Neuronal stem cell (in vitro differentiated cells): Measurements from ENCODE around the gene KLHL12.

Experiments used
- DNase-seq: peaks from one replicate; pipeline ENCODE4 v3.0.0-alpha.2; 2013; ENCODE audit warnings: low spot score
- H2AFZ ChIP-seq: one replicate; pipeline ENCODE4 v1.6.1; 2013; ENCODE audit warnings: mild to moderate bottlenecking, low read length, inconsistent platforms
- H2AK5ac ChIP-seq: 2 replicates; pipeline ENCODE4 v1.6.1; 2013; ENCODE audit warnings: low read depth, mild to moderate bottlenecking, inconsistent platforms, low read length, moderate library complexity, mixed read lengths
- H2BK120ac ChIP-seq: 2 replicates; pipeline ENCODE4 v1.6.1; 2013; ENCODE audit warnings: low read depth, mild to moderate bottlenecking, inconsistent platforms, low read length, moderate library complexity, mixed read lengths
- H2BK12ac ChIP-seq: one replicate; pipeline ENCODE4 v1.6.1; 2013; ENCODE audit warnings: low read length, inconsistent platforms
- H2BK15ac ChIP-seq: 2 replicates; pipeline ENCODE4 v1.6.1; 2013; ENCODE audit warnings: mild to moderate bottlenecking, low read length, inconsistent platforms, mixed read lengths
- H2BK5ac ChIP-seq: one replicate; pipeline ENCODE4 v1.6.1; 2013; ENCODE audit warnings: inconsistent platforms, mild to moderate bottlenecking, low read length, moderate library complexity
- H3K14ac ChIP-seq: one replicate; pipeline ENCODE4 v1.6.1; 2013; ENCODE audit warnings: low read length, inconsistent platforms
- H3K18ac ChIP-seq: 2 replicates; pipeline ENCODE4 v1.6.1; 2013; ENCODE audit warnings: low read length, inconsistent platforms
- H3K23ac ChIP-seq: 2 replicates; pipeline ENCODE4 v1.6.1; 2013; ENCODE audit warnings: low read depth, mild to moderate bottlenecking, mixed read lengths, low read length, inconsistent platforms; ENCODE audit not compliant: poor library complexity
- H3K27ac ChIP-seq: replicated peaks from 3 replicates; pipeline ENCODE4 v1.5.1; 2013; ENCODE audit warnings: low read length, inconsistent platforms
- H3K27me3 ChIP-seq, 3 experiments: 2 replicates each; pipeline ENCODE4 v1.6.1; 2013; ENCODE audit warnings: low read length in 3 of 3, mild to moderate bottlenecking in 2 of 3, inconsistent platforms in 1 of 3, low read depth in 1 of 3, mixed read lengths in 1 of 3, moderate library complexity in 1 of 3; ENCODE audit not compliant: control insufficient read depth in 3 of 3, insufficient read depth in 3 of 3
- H3K36me3 ChIP-seq, 2 donors: replicated peaks in 1 of 2; 2 replicates each; pipeline ENCODE4 v1.6.1; 2013; ENCODE audit warnings: low read length in 2 of 2; ENCODE audit not compliant: control insufficient read depth in 2 of 2, insufficient read depth in 2 of 2
- H3K4ac ChIP-seq: 2 replicates; pipeline ENCODE4 v1.6.1; 2013; ENCODE audit warnings: inconsistent platforms, mild to moderate bottlenecking, low read length, moderate library complexity
- H3K4me1 ChIP-seq, 2 donors: 1 replicate in 1 of 2; 2 replicates in 1 of 2; pipeline ENCODE4 v1.6.1; 2013; ENCODE audit warnings: low read length in 2 of 2, low read depth in 1 of 2; ENCODE audit not compliant: control insufficient read depth in 2 of 2, insufficient read depth in 1 of 2
- H3K4me2 ChIP-seq: one replicate; pipeline ENCODE4 v1.6.1; 2013; ENCODE audit warnings: mild to moderate bottlenecking, low read length, inconsistent platforms; ENCODE audit not compliant: insufficient read depth, poor library complexity, severe bottlenecking
- H3K4me3 ChIP-seq, 2 donors: 2 replicates each; pipeline ENCODE4 v1.5.1; 2013; ENCODE audit warnings: low read length in 2 of 2, mild to moderate bottlenecking in 2 of 2, inconsistent platforms in 1 of 2, moderate library complexity in 1 of 2
- H3K79me1 ChIP-seq: one replicate; pipeline ENCODE4 v1.6.1; 2013; ENCODE audit warnings: low read depth, mild to moderate bottlenecking, inconsistent platforms, low read length, moderate library complexity
- H3K9ac ChIP-seq: one replicate; pipeline ENCODE4 v1.6.1; 2013; ENCODE audit warnings: mild to moderate bottlenecking, low read depth, low read length, inconsistent platforms; ENCODE audit not compliant: poor library complexity
- H3K9me3 ChIP-seq, 2 donors: replicated peaks in 1 of 2; 2 replicates each; pipeline versions ENCODE3 to v1.6.1; 2013; ENCODE audit warnings: low read length in 2 of 2, mild to moderate bottlenecking in 2 of 2, inconsistent platforms in 1 of 2, low read depth in 1 of 2, mixed read lengths in 1 of 2, moderate library complexity in 1 of 2; ENCODE audit not compliant: control insufficient read depth in 2 of 2, insufficient read depth in 1 of 2
- H4K8ac ChIP-seq: one replicate; pipeline ENCODE4 v1.6.1; 2013; ENCODE audit warnings: low read depth, mild to moderate bottlenecking, inconsistent platforms, low read length, moderate library complexity
- H4K91ac ChIP-seq: one replicate; pipeline ENCODE4 v1.6.1; 2013; ENCODE audit warnings: low read length, low read depth, mild to moderate bottlenecking, inconsistent platforms; ENCODE audit not compliant: poor library complexity
- WGBS, 2 donors: extraction: QIAGEN DNeasy Blood & Tissue Kit; methylation state at CpG; one replicate each; pipeline ENCODE4 v1.1.7; 2013; ENCODE audit warnings: missing lambda C conversion rate in 2 of 2, mixed read lengths in 1 of 2; ENCODE audit not compliant: insufficient read length in 2 of 2, insufficient replicate concordance in 1 of 2; ENCODE audit errors: extremely low coverage in 2 of 2; 5-methylcytosine and 5-hydroxymethylcytosine counted together

Gene KLHL12

DNA sequence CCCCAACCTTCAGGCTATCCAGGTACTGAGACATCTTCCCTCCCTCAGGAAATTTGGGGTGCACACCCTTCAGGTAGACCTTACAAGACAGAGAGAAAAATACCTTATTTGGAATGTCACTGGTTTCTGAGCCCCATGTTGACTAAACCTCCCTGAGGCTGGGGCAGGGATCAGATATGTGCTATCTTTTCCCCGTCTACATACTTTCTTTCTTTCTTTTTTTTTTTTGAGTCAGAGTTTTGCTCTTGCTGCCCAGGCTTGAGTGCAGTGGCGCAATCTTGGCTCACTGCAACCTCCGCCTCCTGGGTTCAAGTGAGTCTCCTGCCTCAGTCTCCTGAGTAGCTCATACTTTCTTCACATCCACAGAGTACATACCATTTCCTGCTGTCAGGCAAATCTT lies 38.4 kb upstream of the KLHL12 start:
- Histone ChIP-seq H2BK120ac (no peak overlapping the region), H3K4ac (no peak overlapping the region), H3K4me2 (no peak overlapping the region), H3K4me1 (peaks cover 7 to 8% of the 10 kb centered on the region in 2 donors), H3K4me3 (no peak overlapping the region), H4K8ac (no peak overlapping the region), H2AFZ (no peak overlapping the region), H4K91ac (no peak overlapping the region), H2AK5ac (no peak overlapping the region), H3K23ac (no peak overlapping the region), H3K9me3 (no peaks in the 10 kb centered on the region), H2BK5ac (no peak overlapping the region), H3K27ac (no peak overlapping the region), H3K36me3 (peaks cover 8 to 9% of the 10 kb centered on the region in 2 donors), H2BK12ac (no peak overlapping the region), H3K9ac (no peak overlapping the region), H3K14ac (no peak overlapping the region), H2BK15ac (no peak overlapping the region), H3K18ac (no peak overlapping the region), H3K27me3 (no peaks in the 10 kb centered on the region), H3K79me1 (peaks cover 5% of the 10 kb centered on the region)
- no peak for DNase-seq
- WGBS, 2 donors, result no CpG with 5 or more reads among the region's 3 CpGs

DNA sequence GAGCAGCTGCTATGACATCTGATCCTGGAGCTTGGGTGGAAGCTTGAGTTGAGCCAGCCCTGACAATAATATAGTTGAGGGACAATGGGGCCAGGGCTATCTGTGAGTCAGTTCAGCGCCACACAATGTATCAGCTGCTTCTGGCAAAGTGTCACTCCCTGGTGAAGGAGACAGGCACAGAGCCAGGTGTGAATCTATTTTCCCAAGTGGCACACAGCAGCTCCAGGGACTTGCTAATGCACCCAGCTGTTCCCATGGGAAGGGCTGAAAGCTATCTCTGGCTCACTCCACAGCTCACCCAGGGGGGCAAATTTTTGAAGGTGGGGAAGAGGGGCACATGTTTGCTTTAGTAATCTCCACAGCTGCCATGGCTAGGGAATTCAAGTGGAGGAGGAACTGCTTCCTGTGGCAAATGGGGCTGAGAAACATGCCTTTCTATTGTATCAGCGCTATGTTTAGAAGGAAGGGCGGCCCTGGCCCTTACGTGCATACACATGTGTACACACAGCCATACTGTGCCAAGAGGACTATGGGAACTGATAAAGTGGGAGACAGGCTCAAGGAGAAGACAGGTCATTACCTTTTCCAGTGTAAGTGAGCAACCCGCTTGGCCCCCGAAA lies 37.9 kb upstream of the KLHL12 start:
- Histone ChIP-seq H4K91ac (no peak overlapping the region), H2BK15ac (no peak overlapping the region), H3K27me3 (no peaks in the 10 kb centered on the region), H3K18ac (no peak overlapping the region), H3K9ac (no peak overlapping the region), H3K27ac (no peak overlapping the region), H4K8ac (no peak overlapping the region), H3K79me1 (peaks cover 5% of the 10 kb centered on the region), H3K4ac (no peak overlapping the region), H3K23ac (no peak overlapping the region), H2BK12ac (no peak overlapping the region), H3K36me3 (peaks cover 8 to 9% of the 10 kb centered on the region in 2 donors), H3K9me3 (no peaks in the 10 kb centered on the region), H3K4me3 (no peak overlapping the region), H2AK5ac (no peak overlapping the region), H3K14ac (no peak overlapping the region), H3K4me1 (peaks cover 7 to 8% of the 10 kb centered on the region in 2 donors), H2BK5ac (no peak overlapping the region), H2AFZ (no peak overlapping the region), H3K4me2 (no peak overlapping the region), H2BK120ac (no peak overlapping the region)
- no CpG with 5 or more reads among the region's 6 CpGs for WGBS, 2 donors
- no peak for DNase-seq

DNA sequence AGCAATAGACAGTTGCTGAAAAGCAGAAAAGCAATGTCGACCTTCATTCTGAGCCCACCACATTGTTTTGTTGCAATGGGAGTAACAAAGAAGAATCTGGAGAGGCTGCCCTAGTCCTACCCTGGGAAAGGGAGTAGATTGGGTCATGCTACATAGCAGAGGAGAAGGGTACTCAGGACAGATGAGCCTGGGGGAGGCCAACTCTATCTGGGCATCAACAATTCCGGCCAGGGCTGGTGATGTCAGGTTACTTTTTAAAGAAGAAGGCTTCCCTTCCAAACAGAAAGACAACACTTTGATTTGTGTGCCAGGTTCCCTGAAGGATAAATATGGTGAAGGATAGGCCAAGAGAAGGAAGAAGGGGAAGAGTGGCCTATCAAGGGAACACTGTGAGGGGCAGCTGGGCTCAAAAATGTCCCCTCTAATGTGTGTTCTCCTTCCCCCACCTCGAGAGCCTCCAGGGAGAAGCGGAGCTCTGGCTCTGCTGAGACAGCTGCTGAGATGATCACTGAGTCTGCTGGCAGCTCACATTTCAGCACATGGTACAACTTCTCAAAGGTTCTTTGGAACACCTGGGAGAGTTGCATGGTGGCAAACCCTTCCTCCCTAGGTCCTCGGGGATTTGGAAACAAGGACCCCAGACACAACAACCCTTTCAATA lies 34.3 kb upstream of the KLHL12 start:
- Histone ChIP-seq H4K8ac (no peak overlapping the region), H3K18ac (no peak overlapping the region), H3K36me3 (peaks cover 8 to 10% of the 10 kb centered on the region in 2 donors), H3K4me3 (no peak overlapping the region), H2AK5ac (no peak overlapping the region), H3K4me2 (no peak overlapping the region), H3K9me3 (no peaks in the 10 kb centered on the region), H3K79me1 (peaks cover 8% of the 10 kb centered on the region), H3K27me3 (no peaks in the 10 kb centered on the region), H3K14ac (no peak overlapping the region), H3K27ac (no peak overlapping the region), H3K9ac (no peak overlapping the region), H2BK5ac (no peak overlapping the region), H2BK120ac (no peak overlapping the region), H3K4me1 (peaks cover 6 to 7% of the 10 kb centered on the region in 2 donors), H2BK15ac (no peak overlapping the region), H2BK12ac (no peak overlapping the region), H3K23ac (no peak overlapping the region), H3K4ac (no peak overlapping the region), H4K91ac (no peak overlapping the region), H2AFZ (no peak overlapping the region)
- WGBS, 2 donors, result no CpG with 5 or more reads among the region's 5 CpGs
- DNase-seq, result no peak

DNA sequence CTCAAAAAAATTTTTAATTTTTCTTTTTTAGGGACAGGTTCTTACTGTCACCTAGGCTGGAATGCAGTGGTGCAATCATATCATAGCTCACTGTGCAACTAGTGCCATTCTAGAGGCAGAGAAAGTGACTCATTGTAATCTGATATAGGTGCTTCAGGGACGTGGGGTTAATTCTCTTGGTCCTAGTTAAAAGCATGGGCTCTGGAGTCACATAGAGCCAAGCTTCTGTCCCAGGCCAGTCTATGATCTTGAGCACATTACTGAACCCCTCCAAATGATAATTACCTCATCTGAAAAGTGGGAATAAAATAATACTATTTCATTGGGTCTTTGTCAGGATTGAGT lies 32.2 kb upstream of the KLHL12 start:
- H2AFZ ChIP-seq, result no peak overlapping the region
- H3K4ac ChIP-seq, result no peak overlapping the region
- no peak overlapping the region for H2BK5ac ChIP-seq
- H3K36me3 ChIP-seq, result peaks cover 6 to 17% of the 10 kb centered on the region in 2 donors
- H3K23ac ChIP-seq, result no peak overlapping the region
- no peaks in the 10 kb centered on the region for H3K27me3 ChIP-seq
- no peak overlapping the region for H3K14ac ChIP-seq
- no peak overlapping the region for H2BK15ac ChIP-seq
- no peak overlapping the region for H3K9ac ChIP-seq
- H3K4me1 ChIP-seq, result peaks cover 6% of the 10 kb centered on the region in 2 donors
- DNase-seq, result no peak
- no peak overlapping the region for H3K4me3 ChIP-seq
- H3K79me1 ChIP-seq, result peaks cover 5% of the 10 kb centered on the region
- no peak overlapping the region for H4K91ac ChIP-seq
- no peak overlapping the region for H2AK5ac ChIP-seq
- H3K9me3 ChIP-seq, result no peaks in the 10 kb centered on the region
- H3K27ac ChIP-seq, result no peak overlapping the region
- H2BK120ac ChIP-seq, result no peak overlapping the region
- no peak overlapping the region for H3K18ac ChIP-seq
- no peak overlapping the region for H4K8ac ChIP-seq
- H2BK12ac ChIP-seq, result no peak overlapping the region
- WGBS, 2 donors, result no CpG with 5 or more reads among the region's 1 CpG
- H3K4me2 ChIP-seq, result no peak overlapping the region
